Cardiac muscle cell (in vitro differentiated cells and primary cell): ENCODE data around the gene AKT1. TPM values are rescaled to one million over a fixed set of nuclear protein-coding genes. Genes with fewer than 3 reads are reported as not detected.

Source experiments
- DNase-seq, 2 donors: peaks; one replicate each; pipeline versions ENCODE4 v3.0.0 to v3.0.0-alpha.2; 2010 to 2017; ENCODE audit warnings: low read depth in 1 of 2, low spot score in 1 of 2
- H3K27ac ChIP-seq: fragments of 200-600 bp; sonication (generic); 2 replicates; pipeline ENCODE4 v1.5.1; 2016
- H3K27me3 ChIP-seq: fragments of 200-600 bp; sonication (generic); 2 replicates; pipeline ENCODE4 v1.6.0; 2016; ENCODE audit warnings: control low read depth
- H3K36me3 ChIP-seq: fragments of 200-600 bp; sonication (generic); 2 replicates; pipeline ENCODE4 v1.5.1; 2016; ENCODE audit warnings: control low read depth
- H3K4me1 ChIP-seq: fragments of 200-600 bp; sonication (generic); 2 replicates; pipeline ENCODE4 v1.8.1; 2017; ENCODE audit warnings: low read depth, mild to moderate bottlenecking, mixed run types
- H3K4me3 ChIP-seq: fragments of 200-600 bp; sonication (generic); 2 replicates; pipeline ENCODE4 v1.5.1; 2016; ENCODE audit warnings: mild to moderate bottlenecking
- H3K9me3 ChIP-seq: fragments of 200-600 bp; sonication (generic); 2 replicates; pipeline ENCODE4 v1.5.1; 2017; ENCODE audit warnings: low read depth, mild to moderate bottlenecking, control low read depth
- CTCF ChIP-seq: IDR thresholded peaks from 2 replicates; pipeline ENCODE4 v1.5.1; 2012; ENCODE audit warnings: low read depth, mild to moderate bottlenecking, low read length
- polyA plus RNA-seq: library from polyadenylated mRNA; unstranded; fragments of >200 nt; fragmentation: Nextera tagmentation; extraction: Ambion mirVana; gene quantifications from 2 replicates; pipeline ENCODE4 v1.2.1, GENCODE V29; 2016
- total RNA-seq: library from RNA; depleted of rRNA; stranded (reverse); fragments of >200 nt; gene quantifications from 2 replicates; pipeline ENCODE4 v1.2.3, GENCODE V29; 2016

Gene AKT1
- total and polyA plus RNA-seq, 2 experiments from 2014 or later = 173 to 242 TPM

GRCh38 chr14:104789752-104790743 is 5.5 kb downstream of the AKT1 start:
- no peak for DNase-seq
- Histone ChIP-seq H3K9me3 (no peaks in the 10 kb centered on the region), H3K4me3 (no peak overlapping the region), H3K4me1 (peaks cover 8% of the 10 kb centered on the region), H3K27ac (no peak overlapping the region), H3K36me3 (peaks cover 6% of the 10 kb centered on the region), H3K27me3 (no peaks in the 10 kb centered on the region)
- TF ChIP-seq CTCF = no peak

GRCh38 chr14:104788873-104789663 is 6.5 kb downstream of the AKT1 start:
- Histone ChIP-seq H3K4me1 (peaks cover 8% of the 10 kb centered on the region), H3K9me3 (no peaks in the 10 kb centered on the region), H3K27me3 (no peaks in the 10 kb centered on the region), H3K36me3 (peaks cover 6% of the 10 kb centered on the region), H3K27ac (no peak overlapping the region), H3K4me3 (no peak overlapping the region)
- no peak for TF ChIP-seq CTCF
- no peak for DNase-seq

- Histone ChIP-seq H3K9me3 (no peaks in the 10 kb centered on the region), H3K27ac (no peak overlapping the region), H3K36me3 (peaks cover 6% of the 10 kb centered on the region), H3K4me1 (peaks cover 2% of the 10 kb centered on the region), H3K27me3 (no peaks in the 10 kb centered on the region), H3K4me3 (no peak overlapping the region)
- no peak for DNase-seq
- no peak for TF ChIP-seq CTCF
These were observed 7.3 kb downstream of the AKT1 start for GRCh38 chr14:104788161-104788818.

GRCh38 chr14:104787736-104788135 is 7.8 kb downstream of the AKT1 start:
- Histone ChIP-seq H3K9me3 (no peaks in the 10 kb centered on the region), H3K36me3 (peaks cover 6% of the 10 kb centered on the region), H3K27me3 (no peaks in the 10 kb centered on the region), H3K4me1 (no peaks in the 10 kb centered on the region), H3K4me3 (no peak overlapping the region), H3K27ac (no peak overlapping the region)
- TF ChIP-seq CTCF = no peak
- no peak for DNase-seq
